Activated naive CD8-positive, alpha-beta T cell treated with anti-CD3 and anti-CD28 coated beads, Interleukin-2, amount 50 U/mL, for 16 hours (primary cell): ENCODE results near the gene AOAH.

Experiments
- DNase-seq: peaks from one replicate; pipeline ENCODE4 v3.0.0-alpha.2; 2020; ENCODE audit warnings: low read depth, low spot score

The AOAH gene

DNA sequence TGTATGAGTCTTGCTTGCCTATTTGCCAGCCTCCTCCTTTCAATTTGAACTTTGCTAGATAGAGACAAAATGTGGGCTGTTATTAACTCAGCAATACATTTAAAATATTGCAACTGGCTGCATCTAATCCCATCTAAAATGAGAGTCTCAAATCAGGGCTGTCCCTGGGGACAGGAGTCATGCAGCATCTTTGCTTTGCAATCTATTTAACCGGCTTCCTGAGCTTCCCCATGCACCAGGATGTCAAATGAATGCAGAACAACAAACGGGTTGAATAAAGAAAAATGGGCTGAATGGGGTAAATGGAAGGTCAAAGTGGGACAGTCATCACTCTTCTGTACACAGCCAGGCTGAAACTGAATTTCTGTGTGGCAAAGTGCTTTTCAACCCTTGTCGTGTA lies 89.2 kb downstream of the AOAH start:
- no peak for DNase-seq

DNA sequence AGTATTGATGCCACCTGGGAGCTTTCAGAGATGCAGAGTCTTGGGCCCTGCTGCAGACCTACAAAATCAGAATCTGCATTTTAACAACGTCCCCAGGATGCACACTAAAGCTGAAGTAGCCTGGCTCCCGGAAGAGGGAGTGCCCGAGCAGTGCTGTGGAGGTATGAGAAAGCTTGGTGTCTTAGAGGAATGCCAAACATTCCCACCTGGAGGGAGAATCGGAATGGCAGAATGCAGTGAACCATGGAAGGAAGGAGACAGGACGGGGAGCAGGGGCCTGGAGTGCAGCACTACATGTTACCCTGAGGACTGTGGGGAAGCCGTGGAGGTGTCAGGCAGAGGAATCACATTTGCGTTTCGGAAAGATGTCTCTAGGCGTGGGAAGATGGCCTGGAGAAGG lies 90.9 kb downstream of the AOAH start:
- no peak for DNase-seq

DNA sequence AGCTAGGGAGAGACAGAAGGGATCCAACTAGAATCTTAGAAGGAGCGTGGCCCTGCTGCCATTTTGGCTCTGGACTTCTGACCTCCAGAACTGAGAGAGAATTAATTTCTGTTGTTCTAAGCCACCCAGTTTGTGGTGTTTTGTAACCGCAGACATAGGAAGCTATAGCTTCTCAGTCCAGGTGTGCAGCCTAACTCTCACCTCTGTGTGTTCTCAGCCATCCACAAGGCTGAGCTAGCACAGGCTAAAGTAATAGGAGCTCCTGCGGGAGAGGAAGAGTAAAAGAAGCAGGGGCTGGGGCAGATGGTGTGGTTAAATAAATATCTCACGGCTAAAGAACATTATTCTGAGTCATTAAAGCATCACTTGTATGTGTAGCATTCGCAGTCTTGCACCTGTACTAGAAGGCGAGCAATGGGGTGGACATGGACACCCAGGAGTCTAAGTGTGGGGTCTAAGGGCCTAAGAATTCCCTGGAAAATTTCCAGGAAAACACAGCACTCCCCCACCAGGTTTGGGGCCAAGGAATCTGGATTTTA lies 94.1 kb downstream of the AOAH start:
- DNase-seq = no peak

DNA sequence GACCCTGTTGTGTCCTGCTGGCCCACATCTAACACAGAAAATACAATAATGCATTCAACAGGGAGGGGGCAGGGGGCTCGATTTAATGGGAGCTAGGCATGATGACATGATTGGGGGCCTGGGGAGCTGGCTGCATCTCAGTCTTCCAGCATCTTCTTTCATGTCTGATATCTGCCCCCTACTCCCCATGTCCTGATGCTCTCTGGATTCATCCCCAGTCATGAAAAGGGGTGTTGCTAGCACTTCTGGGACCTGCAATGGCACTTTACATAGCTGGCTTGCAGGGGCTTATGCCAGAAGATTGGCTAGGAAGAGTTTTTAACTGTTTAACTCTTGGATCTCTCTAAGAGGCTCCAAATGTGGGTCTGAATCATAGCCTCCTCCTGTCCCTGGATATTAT lies 94.9 kb downstream of the AOAH start:
- no peak for DNase-seq

- no peak for DNase-seq
Observed at GRCh38 chr7:36627836-36628235, 96.5 kb downstream of the AOAH start.

DNA sequence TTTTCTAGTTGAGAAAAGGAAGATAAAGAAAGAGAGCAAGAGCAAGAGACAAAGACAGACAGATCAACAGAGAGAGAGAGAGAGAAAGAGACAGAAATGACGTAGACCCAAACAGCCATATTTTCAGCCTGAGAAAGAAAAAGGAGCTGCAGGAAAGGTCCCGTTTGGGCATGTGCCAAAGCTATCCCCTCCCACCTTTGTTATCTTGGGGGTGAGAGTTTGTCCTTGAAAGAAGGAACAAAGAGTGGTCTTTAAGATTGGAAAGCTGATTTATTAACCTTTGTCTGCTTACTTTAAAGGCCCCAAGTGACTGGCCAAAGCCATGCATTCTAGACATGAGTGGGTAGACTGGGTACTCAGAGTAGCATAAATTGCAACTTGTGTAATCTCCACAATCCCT lies 98.2 kb downstream of the AOAH start:
- no peak for DNase-seq

DNA sequence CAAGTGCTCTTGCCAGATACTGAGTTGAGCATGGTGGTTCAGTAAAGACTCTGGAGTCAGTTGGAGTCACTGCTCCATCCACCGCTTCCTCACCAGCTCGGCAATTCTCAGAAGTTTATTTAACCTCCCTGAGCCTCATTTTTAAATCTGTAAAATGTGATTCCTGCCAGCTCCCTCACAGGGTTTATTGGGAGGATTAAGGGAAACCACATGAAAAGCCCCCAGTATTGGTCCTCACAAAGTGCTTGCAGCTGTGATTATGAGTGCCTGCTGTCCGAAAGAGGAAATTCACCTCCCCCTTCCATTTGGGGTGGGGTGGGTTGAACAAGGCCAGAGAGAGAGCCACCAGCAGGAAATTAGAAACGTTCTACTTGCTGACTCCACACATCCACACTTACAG lies 99.0 kb downstream of the AOAH start:
- DNase-seq = no peak

DNA sequence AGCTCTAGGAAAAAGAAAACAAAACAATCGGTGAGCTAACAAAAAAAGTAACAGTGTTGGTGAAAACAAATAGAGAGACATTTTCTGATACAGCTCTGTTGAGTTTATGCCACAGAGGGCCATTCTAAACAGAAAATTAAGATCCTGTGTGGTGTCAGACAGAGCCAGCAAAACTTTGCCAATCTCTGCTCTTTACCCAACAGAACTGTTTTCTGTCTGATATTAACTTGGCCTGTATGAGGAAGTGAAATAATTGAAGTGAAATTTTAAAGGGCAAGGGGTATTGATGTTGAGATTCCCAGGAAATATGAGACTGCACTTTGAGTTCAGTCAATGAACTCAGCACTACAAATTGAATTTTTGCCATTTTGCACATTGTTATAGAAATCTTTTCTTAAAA lies 101.0 kb downstream of the AOAH start:
- DNase-seq = no peak

DNA sequence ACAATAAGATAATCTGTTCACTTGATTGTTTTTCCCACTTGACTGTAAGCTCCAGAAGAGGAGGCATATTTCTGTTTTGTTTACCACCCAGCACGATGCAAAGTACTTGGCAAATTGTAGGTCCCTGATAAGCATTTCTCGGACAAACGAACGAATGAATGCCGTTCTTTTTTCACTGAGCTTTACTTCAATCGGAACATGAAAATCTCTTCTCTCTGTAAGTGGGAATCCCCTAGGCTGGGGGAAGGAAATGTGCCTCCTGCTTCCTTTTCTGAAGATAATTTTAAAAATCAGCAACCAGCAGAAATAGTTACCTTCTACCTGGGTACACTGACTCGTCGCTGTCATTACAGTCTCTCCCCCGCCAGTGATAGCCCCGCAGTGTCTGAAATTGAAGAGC lies 102.9 kb downstream of the AOAH start:
- no peak for DNase-seq

DNA sequence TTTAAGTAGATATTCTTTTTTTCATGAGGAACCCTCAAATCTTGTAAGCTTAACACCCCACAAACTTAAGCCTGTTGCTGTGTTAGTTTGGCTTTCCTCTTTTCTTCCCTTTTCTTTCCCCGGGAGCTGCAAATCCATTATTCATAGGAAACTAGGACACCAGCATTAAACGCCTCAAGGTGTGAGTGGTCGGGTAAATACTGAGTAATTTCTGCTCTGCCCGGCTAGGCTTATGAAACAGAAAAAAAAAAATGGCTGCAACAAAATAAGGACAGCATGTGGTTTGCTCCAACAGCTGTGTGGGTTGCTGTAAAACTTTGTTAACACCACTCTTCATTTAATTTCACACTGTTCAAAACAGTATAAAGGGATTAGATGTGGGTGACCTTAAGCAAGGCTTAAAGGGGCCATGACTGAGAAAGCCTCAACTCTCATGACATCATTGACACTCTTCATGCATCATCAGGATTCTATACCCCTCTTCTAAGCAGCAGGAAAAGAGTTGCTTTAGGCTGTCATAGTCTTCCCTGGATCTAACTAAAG lies 104.1 kb downstream of the AOAH start:
- DNase-seq = no peak

DNA sequence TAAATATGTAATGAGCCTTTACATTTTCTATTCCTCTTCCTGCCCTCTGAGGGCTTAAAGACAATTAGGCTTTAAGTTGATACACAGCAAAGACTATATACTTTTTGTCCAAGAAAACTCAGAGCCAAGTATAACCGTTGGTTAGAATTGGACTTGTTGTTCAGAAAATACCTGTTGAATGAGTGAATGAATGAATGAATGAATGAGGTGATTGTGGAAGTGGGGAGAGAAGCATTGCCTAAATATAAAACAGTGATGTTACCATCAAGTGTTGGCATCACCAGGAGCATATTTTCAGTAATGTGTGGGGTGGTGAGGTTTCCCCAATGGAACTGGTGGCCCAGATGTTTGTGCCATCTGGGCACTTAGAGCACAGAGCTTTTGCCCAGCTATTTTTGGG lies 106.9 kb downstream of the AOAH start:
- DNase-seq = no peak

GRCh38 chr7:36615852-36616540 lies 108.3 kb downstream of the AOAH start:
- DNase-seq = no peak

GRCh38 chr7:36614959-36615358 lies 109.3 kb downstream of the AOAH start:
- DNase-seq = no peak

- no peak for DNase-seq
Observed at GRCh38 chr7:36613031-36613614, 111.2 kb downstream of the AOAH start.

DNA sequence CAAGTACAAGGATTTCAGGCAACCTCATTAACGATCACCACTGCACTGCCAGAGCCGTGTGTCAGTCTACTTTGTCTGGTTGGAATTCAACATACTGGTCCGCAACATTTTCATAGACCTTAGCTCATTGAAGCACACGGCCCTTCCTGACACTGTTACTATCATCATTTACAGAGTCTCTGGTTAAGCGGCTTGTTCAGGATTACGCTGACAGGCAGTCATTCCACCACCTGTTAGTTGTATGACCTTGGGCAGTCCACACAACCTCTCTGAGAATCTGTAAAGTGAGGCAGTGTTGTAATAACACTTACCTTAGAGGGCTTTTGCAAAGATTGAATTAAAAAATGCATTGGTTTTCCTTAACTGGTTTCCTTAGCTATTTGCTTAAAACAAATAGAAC lies 112.6 kb downstream of the AOAH start:
- no peak for DNase-seq

GRCh38 chr7:36607721-36608095 lies 116.6 kb downstream of the AOAH start:
- no peak for DNase-seq

- no peak for DNase-seq
Observed at GRCh38 chr7:36606976-36607720, 117.1 kb downstream of the AOAH start.

- DNase-seq = no peak
Observed at GRCh38 chr7:36606153-36606975, 117.9 kb downstream of the AOAH start.

DNA sequence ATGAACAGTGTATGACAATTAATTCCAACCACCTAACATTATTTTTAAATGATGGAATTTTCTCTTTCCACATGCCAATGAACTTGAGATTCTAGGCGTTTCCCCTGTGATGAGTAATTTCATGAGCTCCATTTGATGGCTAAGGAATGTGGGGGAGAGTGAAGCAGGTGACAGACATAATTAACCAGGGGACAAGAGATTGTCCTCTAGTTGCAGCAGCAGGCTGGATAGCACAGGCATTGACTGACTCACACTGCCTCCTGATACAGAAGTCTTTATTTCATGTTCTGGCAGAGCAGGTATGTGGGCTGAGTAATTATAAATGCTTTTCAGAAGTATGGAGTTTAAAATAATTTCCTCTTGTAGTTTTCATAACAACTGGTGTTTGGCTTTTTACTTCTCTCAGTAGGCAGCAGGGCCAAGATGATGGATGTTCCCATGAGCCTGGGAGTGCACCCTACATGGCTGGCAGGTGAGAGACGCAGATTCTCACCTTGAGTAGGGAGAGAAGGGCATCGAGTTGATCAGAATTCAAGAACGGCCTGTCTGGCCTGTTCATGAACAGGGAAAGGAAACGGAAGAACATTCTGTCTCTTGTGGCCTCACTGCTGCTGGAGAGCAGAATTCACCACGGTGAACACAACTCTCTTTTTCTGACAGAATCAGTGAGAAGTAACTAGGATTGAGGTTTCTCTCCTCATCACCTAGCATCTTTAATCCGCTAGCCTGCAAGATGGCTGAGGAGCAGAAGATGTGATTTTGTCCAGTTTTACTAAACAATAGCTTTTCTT lies 118.8 kb downstream of the AOAH start:
- DNase-seq = no peak

DNA sequence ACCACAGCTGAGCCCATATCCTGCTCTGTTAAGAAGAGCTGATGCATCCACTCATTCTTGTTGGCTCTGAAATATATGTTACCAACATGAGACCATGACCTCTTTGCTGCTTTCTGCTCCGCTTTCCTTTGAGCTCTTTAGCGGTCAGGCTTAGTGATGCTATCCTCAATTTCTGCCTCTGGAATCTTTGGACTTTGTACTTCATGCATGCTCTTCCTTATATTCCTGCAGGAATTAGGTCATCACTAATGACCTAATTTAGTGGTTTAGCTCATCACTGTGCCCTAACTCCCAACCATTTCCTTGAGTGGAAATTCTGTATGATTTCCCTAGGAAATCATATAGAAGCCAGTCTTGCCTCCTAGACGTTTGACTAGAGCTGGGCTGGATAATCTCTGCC lies 119.5 kb downstream of the AOAH start:
- DNase-seq = no peak
